ENCODE data around the gene SMPDL3A. TPM values are rescaled to one million over a fixed set of nuclear protein-coding genes. Genes with fewer than 3 reads are reported as not detected.
"Not testable (repeated sequence)": the region's sequence is repeated elsewhere in the genome, so short reads cannot be mapped to it uniquely, and the experiment has no call there.

The SMPDL3A gene
- total RNA-seq, 1 donor from 2014 or later = 1.5 TPM

DNA sequence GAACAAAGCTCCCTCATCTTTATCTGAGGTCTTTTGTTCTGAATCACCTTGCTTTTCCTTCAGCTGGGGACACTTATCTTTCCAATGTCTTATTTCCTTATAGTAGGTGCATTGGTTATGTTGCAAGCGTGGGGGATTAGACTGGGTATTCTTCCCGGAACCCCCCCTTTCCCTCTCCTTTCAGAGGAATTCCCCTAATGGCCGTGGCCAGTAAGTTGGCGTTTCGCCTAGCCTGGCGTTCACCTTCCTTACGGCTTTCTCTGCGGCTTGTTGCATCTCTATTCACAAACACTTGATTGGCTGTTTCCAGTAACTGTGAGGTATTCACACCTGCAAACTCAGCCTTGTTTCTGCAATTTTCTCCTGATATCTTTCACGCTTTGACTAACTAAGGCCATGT, 42.4 kb upstream of the SMPDL3A start:
- ATAC-seq (ENCODE audit: low read depth) = no peak
- POLR2A ChIA-PET = no interaction called here

DNA sequence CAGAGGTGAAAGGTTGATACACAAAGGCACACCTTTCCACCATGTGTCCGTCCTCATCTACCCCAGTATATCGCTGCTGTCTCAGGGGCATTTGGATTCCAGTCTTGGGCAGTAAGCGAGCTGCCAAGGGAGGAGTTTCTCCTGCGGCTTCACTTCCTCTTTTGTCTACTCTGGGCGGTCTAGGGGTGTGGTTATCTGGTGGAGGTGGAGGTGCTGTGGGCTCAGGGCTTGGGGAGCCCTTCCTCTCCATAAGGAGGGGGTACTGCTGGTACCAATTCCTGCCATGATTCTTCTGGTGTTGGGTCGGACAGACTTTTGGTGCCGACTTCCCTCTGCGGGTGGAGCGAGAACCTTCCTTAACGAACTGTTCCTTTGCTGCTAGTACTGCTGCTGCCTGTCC, 41.5 kb upstream of the SMPDL3A start:
- no peaks in the 10 kb centered on the region for H3K27me3 Mint-ChIP-seq
- H3K4me1 Mint-ChIP-seq = peaks cover 35% of the 10 kb centered on the region
- H3K27ac Mint-ChIP-seq = peak overlapping the region; percentile 32
- H3K4me3 Mint-ChIP-seq = peak overlapping the region; percentile 21
- ChIA-PET POLR2A (no interaction called here), CTCF (no interaction called here)
- no peaks in the 10 kb centered on the region for H3K9me3 Mint-ChIP-seq
- no peak for DNase-seq
- H3K36me3 Mint-ChIP-seq (ENCODE audit: low read depth) = no peaks in the 10 kb centered on the region
- ATAC-seq (ENCODE audit: low read depth) = peak; percentile 31
- intact Hi-C loops (cut with micrococcal nuclease) = loop anchor here (10.0 kb wide), 1 partner anchor 1413 kb away; the partner anchor contains the start of gene TBC1D32
- TF ChIP-seq, protein P1, sequence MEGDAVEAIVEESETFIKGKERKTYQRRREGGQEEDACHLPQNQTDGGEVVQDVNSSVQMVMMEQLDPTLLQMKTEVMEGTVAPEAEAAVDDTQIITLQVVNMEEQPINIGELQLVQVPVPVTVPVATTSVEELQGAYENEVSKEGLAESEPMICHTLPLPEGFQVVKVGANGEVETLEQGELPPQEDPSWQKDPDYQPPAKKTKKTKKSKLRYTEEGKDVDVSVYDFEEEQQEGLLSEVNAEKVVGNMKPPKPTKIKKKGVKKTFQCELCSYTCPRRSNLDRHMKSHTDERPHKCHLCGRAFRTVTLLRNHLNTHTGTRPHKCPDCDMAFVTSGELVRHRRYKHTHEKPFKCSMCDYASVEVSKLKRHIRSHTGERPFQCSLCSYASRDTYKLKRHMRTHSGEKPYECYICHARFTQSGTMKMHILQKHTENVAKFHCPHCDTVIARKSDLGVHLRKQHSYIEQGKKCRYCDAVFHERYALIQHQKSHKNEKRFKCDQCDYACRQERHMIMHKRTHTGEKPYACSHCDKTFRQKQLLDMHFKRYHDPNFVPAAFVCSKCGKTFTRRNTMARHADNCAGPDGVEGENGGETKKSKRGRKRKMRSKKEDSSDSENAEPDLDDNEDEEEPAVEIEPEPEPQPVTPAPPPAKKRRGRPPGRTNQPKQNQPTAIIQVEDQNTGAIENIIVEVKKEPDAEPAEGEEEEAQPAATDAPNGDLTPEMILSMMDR (IDR thresholded peaks at IDR 0.05) = no peak

More for the DNA sequence above, 42.4 kb upstream of the SMPDL3A start:
- Mint-ChIP-seq H3K9me3 (no peaks in the 10 kb centered on the region), H3K4me3 (no peak overlapping the region), H3K4me1 (peaks cover 27% of the 10 kb centered on the region), H3K27ac (no peak overlapping the region), H3K36me3 (ENCODE audit: low read depth) (no peaks in the 10 kb centered on the region), H3K27me3 (no peaks in the 10 kb centered on the region)
- intact Hi-C loops (cut with micrococcal nuclease) = loop anchor here (10.0 kb wide), 1 partner anchor 1412 kb away; the partner anchor contains the start of gene TBC1D32
- TF ChIP-seq, protein P1 (IDR thresholded peaks at IDR 0.05) = no peak
- DNase-seq = no peak
- CTCF ChIA-PET = no interaction called here

DNA sequence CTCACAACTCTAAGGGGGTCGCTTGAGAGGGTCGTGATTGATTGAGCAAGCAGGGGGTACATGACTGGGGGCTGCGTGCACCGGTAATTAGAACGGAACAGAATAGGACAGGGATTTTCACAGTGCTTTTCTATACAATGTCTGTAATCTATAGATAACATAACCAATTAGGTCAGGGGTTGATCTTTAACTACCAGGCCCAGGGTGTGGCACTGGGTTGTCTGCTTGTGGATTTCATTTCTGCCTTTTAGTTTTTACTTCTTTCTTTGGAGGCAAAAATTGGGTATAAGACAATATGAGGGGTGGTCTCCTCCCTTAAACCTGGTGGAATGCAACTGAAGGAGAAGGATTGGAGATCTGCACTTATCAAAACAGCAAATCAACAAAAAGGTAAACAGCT, 40.1 kb upstream of the SMPDL3A start:
- POLR2A ChIA-PET = interaction anchor here (0.6 kb wide), 1 partner anchor 349 kb away, joined by 3 read pairs; the partner anchor contains the start of gene HSF2
- CTCF ChIA-PET; H3K27me3 Mint-ChIP-seq; DNase-seq; ATAC-seq (ENCODE audit: low read depth); H3K36me3 Mint-ChIP-seq (ENCODE audit: low read depth); H3K27ac Mint-ChIP-seq; H3K4me3 Mint-ChIP-seq; H3K9me3 Mint-ChIP-seq: not testable (repeated sequence)
- H3K4me1 Mint-ChIP-seq = peaks cover 44% of the 10 kb centered on the region
- intact Hi-C loops (cut with micrococcal nuclease) = loop anchor here (10.0 kb wide), 1 partner anchor 1414 kb away; the partner anchor contains the start of gene TBC1D32

DNA sequence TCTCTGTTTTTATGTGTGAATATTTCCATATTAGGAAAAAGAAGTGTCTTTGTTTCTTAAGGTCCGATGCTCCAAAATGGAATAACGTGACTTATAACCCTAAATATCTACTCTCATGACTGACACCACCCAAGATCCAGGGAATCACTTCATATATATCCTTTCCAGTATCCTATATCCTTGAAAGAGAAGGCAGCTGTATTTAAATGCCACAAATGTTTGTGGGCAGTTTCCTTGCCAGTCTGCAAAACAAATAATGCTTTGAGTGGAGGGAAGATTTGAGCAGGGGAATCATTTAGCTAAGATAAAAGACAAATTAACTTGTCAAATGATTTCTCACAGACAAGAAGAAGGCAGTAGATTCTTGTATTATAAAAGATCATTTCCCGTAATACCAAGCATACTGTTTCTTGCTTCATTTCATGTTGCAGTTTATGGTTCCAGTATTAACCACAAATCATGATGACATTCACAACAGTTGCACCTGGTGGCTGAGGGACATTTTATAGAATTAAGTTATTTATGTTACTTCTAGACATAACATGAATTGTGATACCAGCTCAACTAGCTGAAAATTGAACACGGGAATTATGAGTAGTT, 39.5 kb upstream of the SMPDL3A start:
- ChIA-PET CTCF (no interaction called here), POLR2A (no interaction called here)
- no peaks in the 10 kb centered on the region for H3K9me3 Mint-ChIP-seq
- no peak overlapping the region for H3K4me3 Mint-ChIP-seq
- H3K27ac Mint-ChIP-seq = no peak overlapping the region
- no peaks in the 10 kb centered on the region for H3K36me3 Mint-ChIP-seq (ENCODE audit: low read depth)
- TF ChIP-seq, protein P1 (IDR thresholded peaks at IDR 0.05) = no peak
- H3K27me3 Mint-ChIP-seq = no peaks in the 10 kb centered on the region
- ATAC-seq (ENCODE audit: low read depth) = no peak
- intact Hi-C loops (cut with micrococcal nuclease) = loop anchor here (10.0 kb wide), 1 partner anchor 1415 kb away; the partner anchor contains the start of gene TBC1D32
- DNase-seq = no peak
- peaks cover 44% of the 10 kb centered on the region for H3K4me1 Mint-ChIP-seq

DNA sequence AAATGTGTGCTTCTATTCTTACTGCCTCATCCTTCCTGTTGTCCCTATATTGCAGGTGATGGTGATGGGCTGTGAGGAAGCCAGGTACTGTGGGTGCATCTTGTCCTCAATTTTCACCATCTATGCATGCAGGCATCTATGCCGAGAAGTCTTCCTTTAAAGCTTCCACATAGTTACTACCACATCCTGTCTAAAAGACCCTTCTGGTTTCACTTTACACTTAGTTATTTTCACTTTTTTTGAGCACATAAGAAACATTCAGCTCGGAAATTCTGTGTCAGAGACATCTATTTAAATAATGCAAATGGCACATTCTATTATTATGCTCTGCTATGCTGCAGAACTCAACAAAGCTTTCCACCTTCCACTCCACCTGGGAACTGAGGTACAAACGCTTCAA, 37.7 kb upstream of the SMPDL3A start:
- H3K4me1 Mint-ChIP-seq = peaks cover 44% of the 10 kb centered on the region
- no peaks in the 10 kb centered on the region for H3K9me3 Mint-ChIP-seq
- CTCF ChIA-PET = interaction anchor here (1.3 kb wide), 1 partner anchor 88 kb away, joined by 3 read pairs; no protein-coding TSS in a partner anchor
- TF ChIP-seq, protein P1 (IDR thresholded peaks at IDR 0.05) = no peak
- peak overlapping the region; percentile 60 for H3K4me3 Mint-ChIP-seq
- intact Hi-C loops (cut with micrococcal nuclease) = loop anchor here (1.0 kb wide), 1 partner anchor 38 kb away; the partner anchor contains the start of gene SMPDL3A
- H3K36me3 Mint-ChIP-seq (ENCODE audit: low read depth) = no peaks in the 10 kb centered on the region
- no peaks in the 10 kb centered on the region for H3K27me3 Mint-ChIP-seq
- DNase-seq (no peak), ATAC-seq (ENCODE audit: low read depth) (peak; percentile 67)
- POLR2A ChIA-PET = interaction anchor here (1.1 kb wide), 1 partner anchor 38 kb away, joined by 5 read pairs; the partner anchor contains the start of gene SMPDL3A
- H3K27ac Mint-ChIP-seq = peak overlapping the region; percentile 85
